Fibroblast of lung (primary cell): ENCODE results near the gene PPP6R3. TPM values are rescaled to one million over a fixed set of nuclear protein-coding genes. Genes with fewer than 3 reads are reported as not detected.

Experiments used
- DNase-seq, 2 donors: peaks; one replicate each; pipeline versions ENCODE4 v3.0.0 to v3.0.0-alpha.2; 2010; ENCODE audit warnings: low read depth in 2 of 2
- H2AFZ ChIP-seq: 2 replicates; pipeline ENCODE4 v1.5.1; 2012; ENCODE audit warnings: low read length, control low read depth, inconsistent platforms
- H3K27ac ChIP-seq: 2 replicates; pipeline ENCODE4 v1.5.1; 2011; ENCODE audit warnings: low read length, control low read depth; ENCODE audit not compliant: insufficient read depth
- H3K27me3 ChIP-seq: 2 replicates; pipeline ENCODE4 v1.5.1; 2011; ENCODE audit warnings: mild to moderate bottlenecking, low read length; ENCODE audit not compliant: control insufficient read depth, insufficient read depth
- H3K36me3 ChIP-seq: 2 replicates; pipeline ENCODE4 v1.5.1; 2011; ENCODE audit warnings: low read length; ENCODE audit not compliant: control insufficient read depth, insufficient read depth
- H3K4me1 ChIP-seq: 2 replicates; pipeline ENCODE4 v1.5.1; 2011; ENCODE audit warnings: low read length; ENCODE audit not compliant: control insufficient read depth, insufficient read depth; ENCODE audit errors: extremely low read depth
- H3K4me2 ChIP-seq: 2 replicates; pipeline ENCODE4 v1.5.1; 2011; ENCODE audit warnings: low read length, control low read depth; ENCODE audit not compliant: insufficient read depth; ENCODE audit errors: extremely low read depth
- H3K4me3 ChIP-seq, 4 experiments: fragments of 200-600 bp in 1 of 4; sonication (generic) in 1 of 4; replicated peaks in 1 of 4; 2 replicates each; pipeline ENCODE4 v1.5.1; 2011 to 2016; ENCODE audit warnings: low read length in 4 of 4, low read depth in 3 of 4, mild to moderate bottlenecking in 3 of 4, control low read depth in 2 of 4, inconsistent platforms in 1 of 4, mixed read lengths in 1 of 4; ENCODE audit not compliant: insufficient read depth in 1 of 4; ENCODE audit errors: control extremely low read depth in 1 of 4
- H3K79me2 ChIP-seq: 2 replicates; pipeline ENCODE4 v1.5.1; 2012; ENCODE audit warnings: mild to moderate bottlenecking, low read length, inconsistent platforms; ENCODE audit not compliant: control insufficient read depth, insufficient read depth
- H3K9ac ChIP-seq: 2 replicates; pipeline ENCODE4 v1.5.1; 2011; ENCODE audit warnings: mild to moderate bottlenecking, low read length, control low read depth; ENCODE audit not compliant: insufficient read depth
- H3K9me3 ChIP-seq: 2 replicates; pipeline ENCODE4 v1.5.1; 2012; ENCODE audit warnings: low read depth, low read length; ENCODE audit not compliant: control insufficient read depth, insufficient read depth
- H4K20me1 ChIP-seq: 2 replicates; pipeline ENCODE4 v1.5.1; 2011; ENCODE audit warnings: low read length; ENCODE audit not compliant: control insufficient read depth, insufficient read depth; ENCODE audit errors: extremely low read depth
- CTCF ChIP-seq, 2 donors: IDR thresholded peaks in 1 of 2; conservative IDR thresholded peaks in 1 of 2; 1 replicate in 1 of 2; 2 replicates in 1 of 2; pipeline ENCODE4 v1.5.1; 2011 to 2012; ENCODE audit warnings: low read length in 2 of 2, control low read depth in 1 of 2, inconsistent platforms in 1 of 2, low read depth in 1 of 2, mild to moderate bottlenecking in 1 of 2
- EZH2 ChIP-seq: IDR thresholded peaks from 2 replicates; pipeline ENCODE4 v1.5.1; 2012; ENCODE audit warnings: low read length, control low read depth, mild to moderate bottlenecking; ENCODE audit errors: missing control alignments
- polyA plus RNA-seq, 2 donors: library from polyadenylated mRNA; depleted of rRNA in 1 of 2; stranded (reverse) in 1 of 2; unstranded in 1 of 2; fragments of >200 nt; gene quantifications; 2 replicates each; pipeline ENCODE4 v1.2.1, GENCODE V29; 2011 to 2012; ENCODE audit warnings: missing spikeins in 1 of 2
- total RNA-seq: library from RNA; depleted of rRNA; stranded (reverse); fragments of >200 nt; gene quantifications from 2 replicates; pipeline ENCODE4 v1.2.1, GENCODE V29; 2014

PPP6R3 gene
- total and polyA plus RNA-seq, 2 donors (not counting 1 experiment from before 2014, with no cell fraction given): 44.2 to 120 TPM

- H2AFZ ChIP-seq: no peak overlapping the region
- TF ChIP-seq EZH2 (no peak), CTCF (conservative IDR thresholded peaks at IDR 0.05 in 1 of 2, IDR thresholded peaks at IDR 0.05 in 1 of 2; ENCODE audit: low read depth in 1 of 2, low read length in 2 of 2) (no peak)
- DNase-seq: no peak
- no peak overlapping the region for H3K4me2 ChIP-seq
- H3K9me3 ChIP-seq: no peaks in the 10 kb centered on the region
- no peaks in the 10 kb centered on the region for H3K27me3 ChIP-seq
- H3K9ac ChIP-seq: no peak overlapping the region
- no peaks in the 10 kb centered on the region for H3K4me1 ChIP-seq
- no peak overlapping the region for H3K27ac ChIP-seq
- no peak overlapping the region for H3K4me3 ChIP-seq
- peaks cover 2% of the 10 kb centered on the region for H3K36me3 ChIP-seq
- H3K79me2 ChIP-seq: no peaks in the 10 kb centered on the region
- H4K20me1 ChIP-seq: no peaks in the 10 kb centered on the region
These were observed 47.0 kb upstream of the PPP6R3 start for GRCh38 chr11:68413591-68413999.

GRCh38 chr11:68414496-68415221 is 45.9 kb upstream of the PPP6R3 start:
- Histone ChIP-seq H3K79me2 (no peaks in the 10 kb centered on the region), H3K9ac (no peak overlapping the region), H3K9me3 (no peaks in the 10 kb centered on the region), H3K36me3 (peaks cover 2% of the 10 kb centered on the region), H3K4me1 (no peaks in the 10 kb centered on the region), H4K20me1 (no peaks in the 10 kb centered on the region), H3K27me3 (no peaks in the 10 kb centered on the region), H2AFZ (no peak overlapping the region), H3K4me3 (no peak overlapping the region), H3K4me2 (no peak overlapping the region), H3K27ac (no peak overlapping the region)
- no peak for TF ChIP-seq EZH2
- TF ChIP-seq CTCF (conservative IDR thresholded peaks at IDR 0.05 in 1 of 2, IDR thresholded peaks at IDR 0.05 in 1 of 2; ENCODE audit: low read depth in 1 of 2, low read length in 2 of 2): no peak
- DNase-seq: no peak

- Histone ChIP-seq H4K20me1 (no peaks in the 10 kb centered on the region), H3K4me2 (no peak overlapping the region), H3K4me3 (no peak overlapping the region), H2AFZ (no peak overlapping the region), H3K9ac (no peak overlapping the region), H3K27me3 (no peaks in the 10 kb centered on the region), H3K4me1 (no peaks in the 10 kb centered on the region), H3K36me3 (peaks cover 2% of the 10 kb centered on the region), H3K79me2 (no peaks in the 10 kb centered on the region), H3K27ac (no peak overlapping the region), H3K9me3 (no peaks in the 10 kb centered on the region)
- no peak for DNase-seq
- TF ChIP-seq CTCF (conservative IDR thresholded peaks at IDR 0.05 in 1 of 2, IDR thresholded peaks at IDR 0.05 in 1 of 2; ENCODE audit: low read depth in 1 of 2, low read length in 2 of 2) (no peak), EZH2 (no peak)
These were observed 44.4 kb upstream of the PPP6R3 start for GRCh38 chr11:68416070-68416578.
